Gastroesophageal sphincter (tissue), 4 donors: ENCODE data around the gene SPTBN2. TPM values are rescaled to one million over a fixed set of nuclear protein-coding genes. Genes with fewer than 3 reads are reported as not detected.
A peak's percentile ranks its signal among the peaks of the same experiment; 100 is the strongest.

Experiments used
- ATAC-seq: fragments of 150-250 bp; one replicate; pipeline ENCODE4 v1.9.1; 2016; ENCODE audit warnings: mild to moderate bottlenecking, moderate library complexity
- H3K27ac ChIP-seq, 4 donors: fragments of 200-600 bp; sonication (generic) in 3 of 4; 1 replicate in 3 of 4; 2 replicates in 1 of 4; pipeline ENCODE4 v1.5.1; 2016 to 2019
- H3K27me3 ChIP-seq: fragments of 200-600 bp; sonication (generic); one replicate; pipeline ENCODE4 v1.5.1; 2019
- H3K36me3 ChIP-seq, 2 donors: fragments of 200-600 bp; sonication (generic); one replicate each; pipeline ENCODE4 v1.5.1; 2019; ENCODE audit warnings: control low read depth in 1 of 2
- H3K4me1 ChIP-seq, 3 donors: fragments of 200-600 bp; sonication (generic); 1 replicate in 2 of 3; 2 replicates in 1 of 3; pipeline ENCODE4 v1.5.1; 2016 to 2019; ENCODE audit warnings: control low read depth in 2 of 3
- H3K4me3 ChIP-seq, 2 donors: fragments of 200-600 bp; sonication (generic); one replicate each; pipeline ENCODE4 v1.5.1; 2019; ENCODE audit warnings: mild to moderate bottlenecking in 1 of 2, moderate library complexity in 1 of 2
- H3K9me3 ChIP-seq, 3 donors: fragments of 200-600 bp; sonication (generic); one replicate each; pipeline ENCODE4 v1.5.1; 2017 to 2019; ENCODE audit warnings: control low read depth in 2 of 3
- CTCF ChIP-seq, 4 experiments: fragments of 200-600 bp in 2 of 4; fragments of 450-650 bp in 2 of 4; sonication (generic) in 1 of 4; IDR thresholded peaks; one replicate each; pipeline ENCODE4 v1.5.1; 2017 to 2019; ENCODE audit warnings: antibody characterized with exemption in 4 of 4, mild to moderate bottlenecking in 2 of 4, moderate library complexity in 2 of 4
- EP300 ChIP-seq: sonication (generic); formaldehyde crosslinking; IDR thresholded peaks from one replicate; pipeline ENCODE4 v1.6.1; 2017; ENCODE audit warnings: antibody characterized with exemption, mild to moderate bottlenecking
- POLR2A ChIP-seq, 2 donors: fragments of 450-650 bp; IDR thresholded peaks; one replicate each; pipeline ENCODE4 v1.6.1; 2017; ENCODE audit warnings: antibody characterized with exemption in 2 of 2, mild to moderate bottlenecking in 2 of 2, moderate library complexity in 1 of 2
- POLR2AphosphoS5 ChIP-seq: sonication (generic); formaldehyde crosslinking; IDR thresholded peaks from one replicate; pipeline ENCODE4 v1.6.1; 2017; ENCODE audit warnings: antibody characterized with exemption
- WGBS, 2 donors: methylation state at CpG; one replicate each; pipeline ENCODE4 v1.1.5; 2018; ENCODE audit warnings: low coverage in 1 of 2; 5-methylcytosine and 5-hydroxymethylcytosine counted together
- total RNA-seq, 4 donors: library from RNA; depleted of rRNA; stranded (reverse); fragments of >200 nt; gene quantifications; one replicate each; pipeline ENCODE4 v1.1.0, GENCODE V29; 2016

SPTBN2 gene
- 10 to 100 TPM in 1 of 4 donors, 1 to 10 TPM in 3; 1.8 to 19.5 (median 5.6) TPM for total RNA-seq

- WGBS, 2 donors: 5 to 18% methylated on average over 12 to 20 of the region's 25 CpGs
Observed at GRCh38 chr11:66728693-66729385, at the start of gene SPTBN2. Gene SPTBN2 (minus strand): TSS chr11:66729216. CDS start chr11:66721240, 7,976 bp downstream.

GRCh38 chr11:66768818-66769217 lies 39.8 kb upstream of the SPTBN2 start:
- H3K27me3 ChIP-seq: no peaks in the 10 kb centered on the region
- H3K4me3 ChIP-seq: no peak overlapping the region
- H3K27ac ChIP-seq: no peak overlapping the region
- no peaks in the 10 kb centered on the region for H3K9me3 ChIP-seq
- no peaks in the 10 kb centered on the region for H3K4me1 ChIP-seq
- ATAC-seq: no peak
- H3K36me3 ChIP-seq: no peaks in the 10 kb centered on the region
- TF ChIP-seq POLR2A (IDR thresholded peaks at IDR 0.05) (no peak), CTCF (IDR thresholded peaks at IDR 0.05) (no peak), POLR2AphosphoS5 (no peak), EP300 (no peak)

More at GRCh38 chr11:66728693-66729385, at the start of gene SPTBN2:
- Histone ChIP-seq H3K4me1 (peaks cover 0 to 20% (median 8%) of the 10 kb centered on the region in 3 donors), H3K36me3 (no peaks in the 10 kb centered on the region), H3K27ac (peak within 1 kb of the TSS in 1 of 4 donors; percentile 66), H3K27me3 (peaks cover 47% of the 10 kb centered on the region), H3K4me3 (peak within 1 kb of the TSS; percentile 34 to 64), H3K9me3 (no peaks in the 10 kb centered on the region)
- TF ChIP-seq POLR2A (IDR thresholded peaks at IDR 0.05): no peak
- no peak for TF ChIP-seq EP300
- TF ChIP-seq CTCF (IDR thresholded peaks at IDR 0.05): no peak
- TF ChIP-seq POLR2AphosphoS5: no peak
- ATAC-seq: no peak

- no peaks in the 10 kb centered on the region for H3K4me1 ChIP-seq
- no peaks in the 10 kb centered on the region for H3K27me3 ChIP-seq
- no peak overlapping the region for H3K27ac ChIP-seq
- peak; percentile 66 for ATAC-seq
- no peaks in the 10 kb centered on the region for H3K36me3 ChIP-seq
- TF ChIP-seq EP300: no peak
- no peak for TF ChIP-seq POLR2A (IDR thresholded peaks at IDR 0.05)
- TF ChIP-seq POLR2AphosphoS5: no peak
- no peak for TF ChIP-seq CTCF (IDR thresholded peaks at IDR 0.05)
- no peaks in the 10 kb centered on the region for H3K9me3 ChIP-seq
- WGBS, 2 donors: 63 to 80% methylated on average over 3 of the region's 3 CpGs
- H3K4me3 ChIP-seq: no peak overlapping the region
Observed at GRCh38 chr11:66768088-66768521, 39.1 kb upstream of the SPTBN2 start.

GRCh38 chr11:66767666-66768065 lies 38.6 kb upstream of the SPTBN2 start:
- ATAC-seq: no peak
- Histone ChIP-seq H3K27ac (no peak overlapping the region), H3K27me3 (no peaks in the 10 kb centered on the region), H3K4me3 (no peak overlapping the region), H3K4me1 (no peaks in the 10 kb centered on the region), H3K36me3 (peaks cover 0 to 4% of the 10 kb centered on the region in 2 donors), H3K9me3 (no peaks in the 10 kb centered on the region)
- TF ChIP-seq POLR2A (IDR thresholded peaks at IDR 0.05) (no peak), POLR2AphosphoS5 (no peak), EP300 (no peak), CTCF (IDR thresholded peaks at IDR 0.05) (no peak)
- 100% methylated on average over 1 of the region's 1 CpG; no CpG with 5 or more reads in 1 of the 2 donors for WGBS, 2 donors

GRCh38 chr11:66766681-66767080 lies 37.7 kb upstream of the SPTBN2 start:
- Histone ChIP-seq H3K4me3 (no peak overlapping the region), H3K27ac (no peak overlapping the region), H3K27me3 (no peaks in the 10 kb centered on the region), H3K36me3 (peaks cover 0 to 13% of the 10 kb centered on the region in 2 donors), H3K9me3 (no peaks in the 10 kb centered on the region), H3K4me1 (no peaks in the 10 kb centered on the region)
- 70 to 95% methylated on average over 2 of the region's 2 CpGs for WGBS, 2 donors
- ATAC-seq: no peak
- TF ChIP-seq POLR2A (IDR thresholded peaks at IDR 0.05) (no peak), EP300 (no peak), POLR2AphosphoS5 (no peak), CTCF (IDR thresholded peaks at IDR 0.05) (no peak)
